Activated CD4-positive, alpha-beta T cell treated with anti-CD3 and anti-CD28 coated beads, Interleukin-2, Interleukin-4, amounts not matched to agents 100 ng/mL and 50 ng/mL, durations not matched to agents 16 hours and 8 hours (primary cell): ENCODE measurements around the gene ATP2B2.
A peak's percentile ranks its signal among the peaks of the same experiment; 100 is the strongest.
"Not testable (repeated sequence)": the region's sequence is repeated elsewhere in the genome, so short reads cannot be mapped to it uniquely, and the experiment has no call there.

Experiments
- DNase-seq: peaks from one replicate; pipeline ENCODE4 v3.0.0-alpha.2; 2020; ENCODE audit warnings: low spot score

The ATP2B2 gene

DNA sequence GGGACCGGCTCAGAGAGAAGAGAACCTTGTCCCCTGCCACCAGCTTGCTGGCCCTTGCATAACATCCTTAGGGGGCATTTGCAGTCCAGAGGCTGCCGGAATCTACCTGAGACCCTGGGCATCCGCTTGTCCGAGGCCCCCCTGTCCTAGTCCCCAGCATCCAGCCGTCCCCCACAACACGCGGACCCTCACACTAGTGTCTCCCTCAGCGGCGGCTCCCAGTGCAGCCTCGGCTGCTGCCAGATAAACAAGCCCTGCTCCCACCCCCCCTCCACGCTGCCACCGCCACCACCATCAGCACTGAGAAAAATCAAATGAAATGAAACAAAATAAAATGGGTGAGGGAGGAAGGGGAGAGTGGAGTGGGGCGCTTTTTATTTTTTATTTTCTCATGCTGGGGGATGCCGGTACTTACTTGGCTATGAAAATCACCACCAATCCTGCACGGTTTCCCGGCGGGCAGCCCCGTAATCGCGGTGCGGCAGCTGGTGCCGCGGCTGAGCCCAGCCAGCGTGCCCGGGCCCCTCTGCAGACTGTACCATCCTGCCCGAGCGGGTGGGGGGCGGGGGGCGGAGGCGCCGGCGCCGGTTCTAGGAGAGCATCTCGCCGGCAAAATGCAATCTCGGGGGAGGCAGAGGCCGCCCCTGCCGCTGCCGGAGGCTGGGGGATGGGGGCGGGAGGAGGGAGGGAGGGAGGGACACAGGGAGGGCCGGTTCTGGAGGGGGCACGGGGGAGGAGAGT lies at the start of gene ATP2B2:
ATP2B2 (minus strand) TSS at position 537 of the 741 bp plus-strand sequence. CDS start 56,043 bp downstream, outside the sequence.
- no peak for DNase-seq

DNA sequence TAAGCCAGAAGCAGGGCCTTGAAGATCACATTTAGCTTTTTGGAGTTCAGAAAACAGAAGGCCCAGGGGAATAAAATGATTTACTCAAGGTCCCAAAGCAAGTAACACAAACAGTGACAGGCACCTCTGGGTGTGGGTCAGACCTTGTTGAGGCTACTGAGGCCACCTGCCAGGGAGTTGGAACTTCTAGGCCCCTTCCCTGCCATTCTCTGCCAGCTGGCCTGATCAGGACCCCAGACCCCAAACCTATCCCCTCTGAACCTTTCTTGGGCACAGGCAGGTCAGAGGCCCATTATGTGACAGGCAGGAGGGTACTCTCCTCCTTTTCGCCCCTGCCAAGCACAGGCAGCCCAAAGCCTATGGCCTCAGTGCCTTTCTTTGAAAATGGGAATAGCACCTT lies 49.4 kb upstream of the ATP2B2 start:
- DNase-seq: no peak

DNA sequence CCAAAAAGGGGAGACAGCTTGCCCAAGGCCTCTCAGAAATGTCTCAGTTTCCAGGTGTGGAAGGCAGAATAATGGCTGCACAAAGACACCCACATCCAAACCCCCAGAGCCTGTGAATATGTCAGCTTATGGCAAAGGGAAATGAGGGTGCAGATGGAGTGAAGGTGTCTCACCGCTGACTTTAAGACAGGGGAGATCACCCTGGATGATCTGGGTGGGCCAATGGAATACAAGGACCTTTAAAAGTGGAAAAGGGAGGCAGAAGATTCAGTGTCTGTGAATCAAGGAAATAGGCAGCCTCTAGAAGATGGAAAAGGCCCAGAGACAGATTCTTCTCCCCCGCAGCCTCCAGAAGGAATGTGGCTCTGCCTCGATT lies 48.8 kb upstream of the ATP2B2 start:
- no peak for DNase-seq

- no peak for DNase-seq
Measured at GRCh38 chr3:10553591-10554235, 48.3 kb upstream of the ATP2B2 start.

GRCh38 chr3:10552631-10552943 lies 47.2 kb upstream of the ATP2B2 start:
- DNase-seq: peak; percentile 58

- peak; percentile 85 for DNase-seq
Measured at GRCh38 chr3:10551821-10552630, 46.6 kb upstream of the ATP2B2 start.

DNA sequence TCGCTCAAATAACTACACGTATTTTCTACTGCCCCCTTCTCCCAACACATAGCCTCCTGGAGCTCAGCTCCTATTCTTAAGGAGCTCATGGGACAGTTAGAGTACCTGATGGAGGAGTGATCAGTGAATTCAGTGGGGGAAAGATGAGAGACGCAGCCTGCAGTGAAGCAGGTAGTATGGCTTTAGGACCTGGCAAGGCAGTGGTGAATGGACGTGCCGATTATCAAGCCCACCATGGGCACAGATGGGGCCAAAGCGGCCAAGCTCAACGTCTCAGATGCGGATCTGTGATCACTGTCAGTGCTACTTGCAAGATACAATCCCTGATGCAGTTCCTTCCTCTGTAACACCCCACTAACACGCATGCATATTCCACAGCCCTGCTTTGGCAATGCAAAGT lies 45.8 kb upstream of the ATP2B2 start:
- no peak for DNase-seq

DNA sequence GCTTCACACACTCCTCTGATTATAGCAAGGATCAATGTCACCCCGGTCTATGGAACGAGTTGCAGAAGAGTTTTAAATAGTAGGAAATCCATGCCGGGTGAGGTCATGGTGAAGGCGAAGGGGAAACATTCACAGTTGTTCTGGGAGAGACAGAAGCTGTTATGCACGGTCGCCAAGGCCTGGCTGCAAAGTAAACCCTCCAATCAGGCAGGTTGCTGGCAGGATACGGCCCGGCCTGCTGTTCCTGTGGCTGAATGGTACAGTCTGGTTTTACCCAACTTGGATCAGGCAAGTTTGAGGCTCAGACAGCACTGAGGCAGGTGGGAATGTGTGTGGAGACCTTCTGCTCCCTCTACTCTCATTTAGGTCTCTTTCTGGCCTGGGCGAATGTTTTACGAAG lies 45.3 kb upstream of the ATP2B2 start:
- no peak for DNase-seq

- DNase-seq: no peak
Measured at GRCh38 chr3:10549617-10550230, 44.3 kb upstream of the ATP2B2 start.

DNA sequence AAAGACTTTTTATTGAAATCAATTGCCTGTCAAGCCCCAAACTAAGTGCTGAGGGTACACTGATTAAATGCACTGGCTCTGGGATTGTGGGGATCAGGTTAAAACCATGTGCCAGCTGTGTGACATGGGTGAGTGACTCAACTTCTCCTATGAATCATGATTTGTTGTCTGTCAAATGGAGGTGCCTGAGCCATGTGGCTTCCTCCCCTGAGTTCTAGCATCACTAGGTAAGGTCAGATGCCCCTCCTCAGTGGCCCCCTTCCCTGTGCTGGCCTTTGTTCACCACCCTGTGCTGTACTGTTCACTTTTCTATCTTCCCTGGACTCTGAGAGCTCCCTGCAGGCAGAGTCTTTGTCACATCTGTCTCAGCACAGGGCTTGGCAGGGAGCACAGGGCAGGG lies 43.6 kb upstream of the ATP2B2 start:
- peak; percentile 66 for DNase-seq

- DNase-seq: peak; percentile 14
Measured at GRCh38 chr3:10547841-10548783, 42.7 kb upstream of the ATP2B2 start.

GRCh38 chr3:10547413-10547812 lies 42.0 kb upstream of the ATP2B2 start:
- no peak for DNase-seq

DNA sequence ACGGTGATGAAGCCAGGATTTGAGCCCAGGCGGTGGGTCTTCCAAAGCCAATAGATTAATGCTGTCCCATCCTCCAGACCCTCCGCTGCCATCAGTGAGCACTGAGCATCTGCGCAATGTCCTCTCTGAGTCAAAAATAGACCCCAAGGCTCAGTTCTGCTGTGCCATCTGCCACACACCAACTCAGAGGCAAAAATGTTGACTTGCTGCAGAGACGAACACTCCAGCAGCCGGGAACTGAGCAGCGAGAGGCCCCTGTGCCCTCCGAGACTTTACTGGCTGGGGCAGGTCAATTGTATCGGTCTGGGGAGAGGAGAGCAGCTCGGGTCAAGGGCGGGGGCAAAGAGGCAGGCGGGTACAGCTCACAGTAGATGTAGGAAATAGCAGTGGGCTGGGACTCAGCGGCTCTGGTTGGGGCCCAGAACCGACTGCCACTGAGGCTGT lies 41.5 kb upstream of the ATP2B2 start:
- DNase-seq: no peak

DNA sequence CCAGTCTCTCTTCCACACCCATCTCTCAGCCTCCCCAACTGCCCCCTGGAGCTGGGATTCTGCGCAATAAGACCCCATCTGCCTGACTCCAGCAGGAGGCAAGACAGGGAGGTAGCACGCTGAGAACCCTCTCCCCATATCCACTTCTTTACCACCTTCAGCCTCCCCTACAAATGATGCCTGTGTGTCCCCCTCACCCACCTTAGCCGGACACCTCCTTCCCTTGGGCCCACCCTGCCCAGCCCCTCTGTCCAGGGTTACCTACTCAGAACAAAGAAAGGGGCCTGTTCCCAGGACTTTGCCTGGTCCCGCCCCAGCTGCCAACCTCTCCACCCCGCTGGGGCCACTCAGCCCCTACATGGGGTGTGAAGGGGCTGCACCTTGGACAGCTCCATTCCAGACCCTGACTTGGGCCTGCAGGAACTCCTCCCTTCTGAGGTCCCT lies 40.8 kb upstream of the ATP2B2 start:
- DNase-seq: no peak

GRCh38 chr3:10542518-10542917 lies 37.1 kb upstream of the ATP2B2 start:
- DNase-seq: no peak

DNA sequence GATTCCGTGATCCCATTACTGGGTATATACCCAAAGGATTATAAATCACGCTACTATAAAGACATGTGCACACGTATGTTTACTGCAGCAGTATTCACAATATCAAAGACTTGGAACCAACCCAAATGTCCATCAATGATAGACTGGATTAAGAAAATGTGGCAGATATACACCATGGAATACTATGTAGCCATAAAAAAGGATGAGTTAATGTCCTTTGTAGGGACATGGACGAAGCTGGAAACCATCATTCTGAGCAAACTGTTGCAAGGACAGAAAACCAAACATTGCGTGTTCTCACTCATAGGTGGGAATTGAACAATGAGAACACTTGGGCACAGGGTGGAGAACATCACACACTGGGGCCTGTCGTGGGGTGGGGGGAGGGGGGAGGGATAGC lies 35.0 kb upstream of the ATP2B2 start:
- DNase-seq: not testable (repeated sequence)

DNA sequence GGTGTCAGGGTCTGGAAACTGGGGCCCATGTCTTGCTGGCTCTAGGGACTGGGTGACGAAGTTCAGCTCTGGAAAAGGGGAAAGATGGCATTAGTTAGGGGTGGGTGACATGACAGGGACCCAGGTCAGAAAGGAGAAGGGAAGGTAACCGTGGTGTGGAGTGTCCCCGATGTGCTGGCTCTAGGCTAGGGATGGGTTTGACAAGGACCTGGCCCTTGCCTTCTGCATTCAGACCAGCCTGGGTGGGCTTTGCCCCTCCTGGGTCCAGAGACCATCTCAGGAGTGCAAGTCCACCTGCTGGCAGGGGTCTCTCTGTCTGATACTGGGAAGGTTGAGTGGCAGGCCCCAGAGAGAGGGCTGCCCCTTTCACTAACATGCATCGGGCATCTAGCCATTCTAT lies 28.7 kb upstream of the ATP2B2 start:
- no peak for DNase-seq

GRCh38 chr3:10533737-10534023 lies 28.3 kb upstream of the ATP2B2 start:
- no peak for DNase-seq

- DNase-seq: no peak
Measured at GRCh38 chr3:10532939-10533736, 27.8 kb upstream of the ATP2B2 start.

GRCh38 chr3:10531031-10531430 lies 25.6 kb upstream of the ATP2B2 start:
- no peak for DNase-seq

- DNase-seq: no peak
Measured at GRCh38 chr3:10530241-10530640, 24.9 kb upstream of the ATP2B2 start.
